ENCODE results near the gene ABCB11.

The ABCB11 gene

DNA sequence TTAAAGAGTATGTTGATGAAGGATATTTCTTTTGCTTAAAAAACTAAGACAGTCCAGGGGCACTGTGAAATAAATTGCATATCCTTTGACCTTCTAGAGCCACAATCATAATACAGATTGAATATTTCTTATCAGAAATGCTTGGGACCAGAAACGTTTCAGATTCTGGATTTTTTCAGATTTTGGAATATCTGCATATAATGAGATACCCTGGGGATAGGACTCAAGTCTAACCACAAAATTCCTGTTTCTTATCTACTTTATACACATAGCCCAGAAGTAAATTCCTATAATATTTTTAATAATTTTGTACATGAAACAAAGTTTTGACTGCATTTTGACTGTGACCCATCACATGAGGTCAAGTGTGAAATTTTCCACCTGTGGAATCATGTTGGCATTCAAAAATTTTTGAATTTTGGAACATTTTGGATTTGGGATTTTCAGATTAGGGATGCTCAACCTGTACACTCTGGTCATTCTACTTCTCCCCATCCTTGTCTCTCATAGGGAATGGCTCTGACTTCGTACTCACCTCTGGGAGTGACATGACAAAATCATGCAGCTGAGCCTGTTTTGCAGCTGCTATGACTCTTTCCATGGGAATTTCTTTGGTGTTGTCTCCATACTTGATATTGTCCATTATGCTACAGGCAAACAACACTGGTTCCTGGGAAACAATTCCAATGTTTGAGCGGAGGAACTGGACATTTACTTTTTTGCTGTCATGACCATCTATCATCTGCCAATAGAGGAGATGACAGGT is 104.3 kb downstream of the ABCB11 start:
- DNase-seq (ENCODE audit: extremely low spot score): no peak
- ChIA-PET POLR2A (no interaction called here), CTCF (no interaction called here)
- no peak for TF ChIP-seq NFRKB (IDR thresholded peaks at IDR 0.05)
- TF ChIP-seq HDGF (IDR thresholded peaks at IDR 0.05; ENCODE audit: borderline replicate concordance): no peak
- no peak for TF ChIP-seq L3MBTL2 (conservative IDR thresholded peaks at IDR 0.05)
- TF ChIP-seq ZNF384 (IDR thresholded peaks at IDR 0.05): no peak
- TF ChIP-seq BHLHE40 (IDR thresholded peaks at IDR 0.05; ENCODE audit: borderline replicate concordance): no peak
- TF ChIP-seq CTBP1 (IDR thresholded peaks at IDR 0.05; ENCODE audit: borderline replicate concordance): no peak
- no peak for TF ChIP-seq ELF4 (IDR thresholded peaks at IDR 0.05)
- TF ChIP-seq SP1 (IDR thresholded peaks at IDR 0.05): no peak
- no peak for TF ChIP-seq SUZ12 (IDR thresholded peaks at IDR 0.05)
- TF ChIP-seq LEF1 (IDR thresholded peaks at IDR 0.05; ENCODE audit: borderline replicate concordance): no peak
- TF ChIP-seq TARDBP (IDR thresholded peaks at IDR 0.05): no peak
- TF ChIP-seq, protein P1, sequence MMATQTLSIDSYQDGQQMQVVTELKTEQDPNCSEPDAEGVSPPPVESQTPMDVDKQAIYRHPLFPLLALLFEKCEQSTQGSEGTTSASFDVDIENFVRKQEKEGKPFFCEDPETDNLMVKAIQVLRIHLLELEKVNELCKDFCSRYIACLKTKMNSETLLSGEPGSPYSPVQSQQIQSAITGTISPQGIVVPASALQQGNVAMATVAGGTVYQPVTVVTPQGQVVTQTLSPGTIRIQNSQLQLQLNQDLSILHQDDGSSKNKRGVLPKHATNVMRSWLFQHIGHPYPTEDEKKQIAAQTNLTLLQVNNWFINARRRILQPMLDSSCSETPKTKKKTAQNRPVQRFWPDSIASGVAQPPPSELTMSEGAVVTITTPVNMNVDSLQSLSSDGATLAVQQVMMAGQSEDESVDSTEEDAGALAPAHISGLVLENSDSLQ (IDR thresholded peaks at IDR 0.05): no peak
- no peak for TF ChIP-seq ARNT (IDR thresholded peaks at IDR 0.05)
- TF ChIP-seq FOXK2 (IDR thresholded peaks at IDR 0.05): no peak
- no peak for TF ChIP-seq FOXA1 (IDR thresholded peaks at IDR 0.05)
- TF ChIP-seq FOXM1 (IDR thresholded peaks at IDR 0.05; ENCODE audit: borderline replicate concordance): no peak

DNA sequence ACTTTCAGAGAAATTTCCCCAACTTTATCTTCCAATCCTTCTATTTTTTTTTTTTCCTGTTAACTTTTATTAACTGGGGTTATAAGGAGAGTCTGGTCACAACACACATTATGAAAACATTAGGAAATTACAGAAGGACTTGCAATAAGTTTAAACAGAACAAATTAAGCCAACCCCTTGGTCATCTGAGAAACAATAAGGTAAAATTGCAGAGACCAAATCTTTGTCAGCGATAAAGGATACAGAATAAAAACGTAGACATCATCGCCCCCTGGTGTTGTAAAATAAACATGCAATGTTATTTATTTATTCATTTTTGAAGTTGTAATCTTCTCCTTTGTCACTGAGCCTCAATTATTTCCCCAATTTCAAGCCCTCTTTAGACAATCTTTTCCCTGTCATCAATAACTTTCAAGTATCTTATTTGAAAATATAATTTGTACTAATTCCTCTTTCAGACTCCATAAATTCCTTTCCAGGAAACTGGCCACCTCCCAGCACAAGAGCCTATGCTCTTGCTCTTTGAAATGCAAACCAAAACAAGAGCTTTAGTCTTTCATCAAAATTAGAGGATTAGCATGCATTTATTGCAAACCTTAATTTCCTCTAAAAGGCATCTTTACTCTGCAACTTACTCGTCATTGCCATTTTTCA is 110.5 kb downstream of the ABCB11 start:
- DNase-seq (ENCODE audit: extremely low spot score): peak; percentile 26
- CTCF ChIA-PET: interaction anchor here (1.0 kb wide), 1 partner anchor 147 kb away, joined by 5 read pairs; no protein-coding TSS in a partner anchor
- TF ChIP-seq, protein P1 (IDR thresholded peaks at IDR 0.05): no peak
- TF ChIP-seq FOXM1 (IDR thresholded peaks at IDR 0.05; ENCODE audit: borderline replicate concordance) (no peak), ELF4 (IDR thresholded peaks at IDR 0.05) (no peak), BHLHE40 (IDR thresholded peaks at IDR 0.05; ENCODE audit: borderline replicate concordance) (no peak), L3MBTL2 (conservative IDR thresholded peaks at IDR 0.05) (no peak), LEF1 (IDR thresholded peaks at IDR 0.05; ENCODE audit: borderline replicate concordance) (no peak), NFRKB (IDR thresholded peaks at IDR 0.05) (no peak), ZNF384 (IDR thresholded peaks at IDR 0.05) (no peak)
- POLR2A ChIA-PET: no interaction called here

DNA sequence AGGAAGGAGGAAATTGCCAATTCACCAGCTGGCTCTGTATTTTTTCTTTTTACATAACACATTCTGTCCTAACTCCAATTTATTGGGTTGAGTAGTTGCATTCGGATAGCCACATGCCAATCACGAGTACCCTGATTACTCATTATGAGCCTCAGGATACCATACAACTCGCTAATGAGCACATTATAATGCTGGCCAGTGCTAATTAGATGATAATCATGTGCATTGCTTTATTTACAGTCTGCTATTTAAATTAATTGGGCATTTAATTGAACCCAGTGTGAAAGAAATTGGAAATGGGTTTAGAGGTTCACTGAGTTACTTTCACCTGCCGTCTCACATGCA is 114.8 kb downstream of the ABCB11 start:
- ChIA-PET POLR2A (no interaction called here), CTCF (no interaction called here)

DNA sequence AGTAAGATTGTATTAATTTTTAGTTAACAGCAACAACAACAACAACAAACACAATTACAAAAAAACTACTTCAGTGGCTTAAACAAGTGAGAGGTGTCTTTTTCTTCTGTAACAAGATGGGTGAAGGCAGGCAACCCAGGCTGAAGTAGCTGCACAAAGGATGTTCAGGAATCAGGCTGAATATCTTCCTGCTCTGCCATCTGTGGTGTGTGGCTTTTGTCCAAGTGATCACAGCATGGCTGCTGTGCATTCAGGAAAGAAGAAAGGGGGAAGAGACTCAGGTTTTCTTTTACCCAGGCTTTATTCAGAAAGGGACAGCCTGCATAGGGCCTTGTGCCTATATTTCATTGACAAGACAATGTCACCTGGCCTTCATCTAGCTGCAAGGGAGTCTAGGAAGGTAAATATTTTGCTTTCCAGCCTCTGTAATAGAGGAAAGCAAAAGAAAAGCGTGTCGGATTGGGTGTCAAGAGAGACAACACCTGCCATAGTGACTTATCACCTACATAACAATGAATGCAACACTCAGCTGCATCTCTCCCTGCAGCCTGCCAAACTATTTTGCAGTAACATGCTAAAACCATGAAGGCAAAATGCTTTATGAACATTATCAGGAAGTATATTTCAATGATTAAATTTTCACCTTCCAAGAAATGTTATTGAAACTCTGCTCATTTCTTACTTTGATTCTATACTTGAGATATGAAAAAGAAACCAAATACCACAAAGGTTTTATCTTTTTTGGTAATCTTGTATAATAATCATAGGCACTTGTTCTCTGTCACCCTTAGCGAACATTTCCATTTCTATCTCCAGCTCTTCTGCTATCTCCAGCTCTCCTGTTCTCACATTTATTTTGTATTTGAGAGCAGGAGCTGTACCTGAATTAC is 115.4 kb downstream of the ABCB11 start:
- ChIA-PET POLR2A (no interaction called here), CTCF (no interaction called here)
- TF ChIP-seq CTBP1 (IDR thresholded peaks at IDR 0.05; ENCODE audit: borderline replicate concordance): no peak
- TF ChIP-seq FOXA1 (IDR thresholded peaks at IDR 0.05): no peak
- no peak for TF ChIP-seq SP1 (IDR thresholded peaks at IDR 0.05)
- no peak for TF ChIP-seq BHLHE40 (IDR thresholded peaks at IDR 0.05; ENCODE audit: borderline replicate concordance)
- TF ChIP-seq L3MBTL2 (conservative IDR thresholded peaks at IDR 0.05): no peak
- no peak for TF ChIP-seq ZNF384 (IDR thresholded peaks at IDR 0.05)
- DNase-seq (ENCODE audit: extremely low spot score): no peak

More for the DNA sequence above, 114.8 kb downstream of the ABCB11 start:
- no peak for DNase-seq (ENCODE audit: extremely low spot score)
- TF ChIP-seq BHLHE40 (IDR thresholded peaks at IDR 0.05; ENCODE audit: borderline replicate concordance) (no peak), ZNF384 (IDR thresholded peaks at IDR 0.05) (no peak), HDGF (IDR thresholded peaks at IDR 0.05; ENCODE audit: borderline replicate concordance) (no peak), SUZ12 (IDR thresholded peaks at IDR 0.05) (no peak), ELF4 (IDR thresholded peaks at IDR 0.05) (no peak), L3MBTL2 (conservative IDR thresholded peaks at IDR 0.05) (no peak), LEF1 (IDR thresholded peaks at IDR 0.05; ENCODE audit: borderline replicate concordance) (no peak), CTBP1 (IDR thresholded peaks at IDR 0.05; ENCODE audit: borderline replicate concordance) (no peak), FOXK2 (IDR thresholded peaks at IDR 0.05) (no peak), NFRKB (IDR thresholded peaks at IDR 0.05) (no peak), TARDBP (IDR thresholded peaks at IDR 0.05) (no peak), FOXM1 (IDR thresholded peaks at IDR 0.05; ENCODE audit: borderline replicate concordance) (no peak), ARNT (IDR thresholded peaks at IDR 0.05) (no peak), SP1 (IDR thresholded peaks at IDR 0.05) (no peak), FOXA1 (IDR thresholded peaks at IDR 0.05) (no peak)
- TF ChIP-seq, protein P1 (IDR thresholded peaks at IDR 0.05): no peak

DNA sequence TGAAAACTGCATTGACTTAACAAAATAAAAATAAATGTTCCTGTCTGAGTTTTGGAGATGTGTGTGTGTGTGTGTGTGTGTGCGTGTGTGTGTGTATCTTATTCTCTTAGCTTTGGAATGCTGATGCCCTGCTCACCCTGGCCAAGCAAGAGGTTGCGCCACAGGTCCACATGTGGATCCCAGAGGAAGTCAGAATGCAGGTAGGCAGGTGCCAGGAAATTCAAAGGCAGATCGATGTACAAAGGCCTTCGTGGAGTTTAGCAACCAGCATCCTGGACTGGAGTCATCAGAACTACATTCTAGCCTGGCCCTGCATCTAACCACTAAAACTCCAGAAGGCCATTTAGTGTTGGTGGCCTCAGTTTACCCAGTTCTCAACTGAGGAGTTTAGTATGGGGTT is 117.6 kb downstream of the ABCB11 start:
- CTCF ChIA-PET: no interaction called here
- TF ChIP-seq CTBP1 (IDR thresholded peaks at IDR 0.05; ENCODE audit: borderline replicate concordance) (no peak), FOXK2 (IDR thresholded peaks at IDR 0.05) (no peak), LEF1 (IDR thresholded peaks at IDR 0.05; ENCODE audit: borderline replicate concordance) (no peak), TARDBP (IDR thresholded peaks at IDR 0.05) (no peak)
- no peak for DNase-seq (ENCODE audit: extremely low spot score)
- POLR2A ChIA-PET: no interaction called here

All from HEK293T (cell line).